ENCODE results near the gene PPIE.
"Not testable (repeated sequence)": the region's sequence is repeated elsewhere in the genome, so short reads cannot be mapped to it uniquely, and the experiment has no call there.

PPIE gene

DNA sequence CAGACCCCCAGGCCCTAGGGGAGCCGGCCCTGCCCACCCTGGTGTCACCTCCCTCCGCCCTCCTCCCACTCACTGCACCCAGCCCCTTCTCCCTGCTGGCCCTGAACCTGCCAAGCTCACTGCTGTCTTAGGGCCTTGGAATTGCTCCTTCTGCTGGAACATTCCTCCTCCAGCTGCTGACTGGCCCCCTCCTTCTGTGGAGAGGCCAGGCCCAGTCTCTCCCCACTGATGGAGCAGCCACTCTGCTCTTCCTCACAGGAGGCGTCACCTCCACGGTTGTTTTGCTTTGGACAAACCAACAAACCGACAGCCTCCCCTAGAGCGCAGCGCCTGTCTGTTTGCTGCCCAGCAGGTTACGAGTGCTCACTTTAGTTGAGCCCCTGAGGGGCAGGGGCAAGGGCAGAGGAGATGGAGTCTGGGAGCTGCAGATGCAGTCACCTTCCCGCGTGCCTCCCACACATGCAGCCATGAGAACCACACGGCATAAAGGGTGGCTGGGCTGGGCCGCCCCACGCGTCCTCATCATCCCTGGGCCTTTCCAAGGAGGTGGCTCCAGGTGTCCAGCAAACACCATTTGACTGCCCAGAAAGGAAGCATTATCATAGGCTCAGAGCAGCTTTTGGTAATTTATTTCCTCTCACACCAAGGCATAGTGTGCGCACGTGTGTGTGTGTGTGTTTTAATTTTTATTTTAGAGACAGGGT is 23.0 kb downstream of the PPIE start:
- no peaks in the 10 kb centered on the region for H3K9me3 ChIP-seq (ENCODE audit: insufficient read depth, low read length)
- no peaks in the 10 kb centered on the region for H3K4me1 ChIP-seq (ENCODE audit: low read length)
- H3K79me2 ChIP-seq (ENCODE audit: low read length) = no peaks in the 10 kb centered on the region
- TF ChIP-seq, protein P1, sequence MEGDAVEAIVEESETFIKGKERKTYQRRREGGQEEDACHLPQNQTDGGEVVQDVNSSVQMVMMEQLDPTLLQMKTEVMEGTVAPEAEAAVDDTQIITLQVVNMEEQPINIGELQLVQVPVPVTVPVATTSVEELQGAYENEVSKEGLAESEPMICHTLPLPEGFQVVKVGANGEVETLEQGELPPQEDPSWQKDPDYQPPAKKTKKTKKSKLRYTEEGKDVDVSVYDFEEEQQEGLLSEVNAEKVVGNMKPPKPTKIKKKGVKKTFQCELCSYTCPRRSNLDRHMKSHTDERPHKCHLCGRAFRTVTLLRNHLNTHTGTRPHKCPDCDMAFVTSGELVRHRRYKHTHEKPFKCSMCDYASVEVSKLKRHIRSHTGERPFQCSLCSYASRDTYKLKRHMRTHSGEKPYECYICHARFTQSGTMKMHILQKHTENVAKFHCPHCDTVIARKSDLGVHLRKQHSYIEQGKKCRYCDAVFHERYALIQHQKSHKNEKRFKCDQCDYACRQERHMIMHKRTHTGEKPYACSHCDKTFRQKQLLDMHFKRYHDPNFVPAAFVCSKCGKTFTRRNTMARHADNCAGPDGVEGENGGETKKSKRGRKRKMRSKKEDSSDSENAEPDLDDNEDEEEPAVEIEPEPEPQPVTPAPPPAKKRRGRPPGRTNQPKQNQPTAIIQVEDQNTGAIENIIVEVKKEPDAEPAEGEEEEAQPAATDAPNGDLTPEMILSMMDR (IDR thresholded peaks at IDR 0.05; ENCODE audit: low read depth, low read length) = no peak
- no peak for TF ChIP-seq EZH2phosphoT487 (IDR thresholded peaks at IDR 0.05; ENCODE audit: low read depth)
- H2AFZ ChIP-seq (ENCODE audit: low read depth, low read length) = no peak overlapping the region
- no peak overlapping the region for H3K27ac ChIP-seq (ENCODE audit: low read length)
- no peak overlapping the region for H3K9ac ChIP-seq (ENCODE audit: low read length)
- no peaks in the 10 kb centered on the region for H4K20me1 ChIP-seq (ENCODE audit: insufficient read depth, low read length)
- no peak overlapping the region for H3K4me3 ChIP-seq (ENCODE audit: low read length)
- no peaks in the 10 kb centered on the region for H3K27me3 ChIP-seq (ENCODE audit: low read depth, low read length)
- no peak overlapping the region for H3K4me2 ChIP-seq (ENCODE audit: low read length)
- H3K36me3 ChIP-seq (replicated peaks; ENCODE audit: low read depth, low read length) = peaks cover 2% of the 10 kb centered on the region

DNA sequence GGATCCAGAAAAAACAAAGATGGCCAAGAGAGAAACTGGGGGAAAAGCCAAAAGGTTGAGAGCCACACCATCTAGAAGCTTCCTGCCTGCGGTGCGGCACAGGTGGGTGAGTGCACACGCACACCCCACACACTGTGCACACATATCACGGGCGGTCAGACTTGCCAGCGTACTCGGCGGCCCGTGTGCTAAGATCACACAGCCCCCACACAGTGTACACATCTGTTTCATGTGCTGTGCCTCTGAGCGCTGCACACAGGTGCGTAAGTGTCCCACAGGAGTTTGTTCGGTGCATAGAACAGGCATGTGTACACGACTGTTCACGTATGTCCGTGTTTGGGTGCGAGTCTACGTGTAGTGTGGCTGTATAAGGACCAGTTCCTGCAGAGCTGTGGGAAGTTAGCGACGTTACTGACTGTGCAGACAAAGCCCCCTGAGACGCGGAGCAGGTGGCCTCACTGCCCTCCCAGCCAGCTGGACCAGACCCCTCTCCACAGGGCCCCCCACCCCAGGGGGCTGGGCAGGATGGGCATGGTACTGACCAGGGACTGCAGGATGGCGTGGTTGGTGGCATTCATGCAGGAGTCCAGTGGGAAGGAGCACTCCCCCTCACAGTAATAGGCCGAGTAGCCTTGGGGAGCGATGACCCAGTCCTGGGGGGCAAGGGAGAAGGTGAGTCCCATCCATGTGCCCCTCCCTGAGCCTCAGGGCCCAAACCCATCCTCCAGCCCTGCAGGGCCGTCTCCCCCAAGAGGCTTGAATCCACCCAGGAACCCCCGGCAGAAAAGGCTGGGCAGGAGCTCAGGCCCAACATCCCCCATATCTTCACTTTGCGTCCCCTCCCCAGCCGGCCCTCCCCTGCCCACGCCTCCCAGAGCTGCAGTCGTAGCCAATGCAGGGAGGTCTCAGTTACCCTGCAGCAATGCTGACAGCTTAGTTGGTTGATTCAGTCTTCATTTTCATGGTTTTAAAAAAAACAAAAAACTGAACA is 24.2 kb downstream of the PPIE start:
- no peak overlapping the region for H2AFZ ChIP-seq (ENCODE audit: low read depth, low read length)
- no peak for TF ChIP-seq EZH2phosphoT487 (IDR thresholded peaks at IDR 0.05; ENCODE audit: low read depth)
- TF ChIP-seq, protein P1 (IDR thresholded peaks at IDR 0.05; ENCODE audit: low read depth, low read length) = no peak

DNA sequence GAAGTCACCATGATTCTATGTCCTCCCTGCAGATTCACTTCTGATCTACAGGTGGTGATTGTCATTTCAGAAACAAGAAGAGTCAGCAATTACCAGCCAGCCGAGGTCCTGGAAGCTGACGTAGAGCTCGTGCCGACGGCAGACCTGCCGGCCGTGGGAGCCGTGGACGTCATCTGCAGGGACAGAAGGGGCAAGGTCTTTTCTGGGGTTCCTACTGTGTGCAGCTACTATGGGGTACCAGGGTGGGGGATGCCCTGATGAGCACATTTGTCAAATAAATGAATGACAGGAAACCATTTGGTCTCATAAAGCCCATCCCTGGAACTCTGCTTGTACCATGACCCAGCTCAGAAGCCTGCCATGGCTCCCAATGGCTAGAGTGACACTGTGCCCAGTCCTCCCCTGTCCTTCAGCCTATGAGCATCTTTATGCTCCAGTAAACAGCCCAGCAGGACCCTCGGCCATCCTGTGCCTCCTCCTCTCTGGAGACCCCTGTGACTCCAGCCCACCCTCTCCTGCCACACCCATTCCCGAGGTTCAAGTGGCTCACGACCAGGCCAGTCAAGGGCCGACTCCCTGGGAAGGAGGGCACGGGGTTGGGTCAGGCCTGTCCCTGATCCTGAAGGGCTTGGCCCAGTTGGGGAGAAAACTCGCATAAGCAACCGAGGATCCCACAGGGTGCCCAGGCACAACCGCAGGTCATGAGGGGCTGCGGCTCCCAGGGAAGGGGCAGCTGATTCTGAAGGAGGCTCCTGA is 25.1 kb downstream of the PPIE start:
- not testable (repeated sequence) for H3K27me3 ChIP-seq (ENCODE audit: low read depth, low read length); H2AFZ ChIP-seq (ENCODE audit: low read depth, low read length); H3K9me3 ChIP-seq (ENCODE audit: insufficient read depth, low read length); H3K4me3 ChIP-seq (ENCODE audit: low read length); H3K36me3 ChIP-seq (replicated peaks; ENCODE audit: low read depth, low read length); H3K27ac ChIP-seq (ENCODE audit: low read length); H3K4me2 ChIP-seq (ENCODE audit: low read length); H3K4me1 ChIP-seq (ENCODE audit: low read length); H3K9ac ChIP-seq (ENCODE audit: low read length); H3K79me2 ChIP-seq (ENCODE audit: low read length); H4K20me1 ChIP-seq (ENCODE audit: insufficient read depth, low read length)

More for the DNA sequence above, 24.2 kb downstream of the PPIE start:
- Histone ChIP-seq H3K4me2 (ENCODE audit: low read length) (no peak overlapping the region), H4K20me1 (ENCODE audit: insufficient read depth, low read length) (no peaks in the 10 kb centered on the region), H3K9me3 (ENCODE audit: insufficient read depth, low read length) (no peaks in the 10 kb centered on the region), H3K4me1 (ENCODE audit: low read length) (no peaks in the 10 kb centered on the region), H3K27me3 (ENCODE audit: low read depth, low read length) (no peaks in the 10 kb centered on the region), H3K4me3 (ENCODE audit: low read length) (no peak overlapping the region), H3K9ac (ENCODE audit: low read length) (no peak overlapping the region), H3K36me3 (replicated peaks; ENCODE audit: low read depth, low read length) (peaks cover under 1% of the 10 kb centered on the region), H3K27ac (ENCODE audit: low read length) (no peak overlapping the region), H3K79me2 (ENCODE audit: low read length) (no peaks in the 10 kb centered on the region)

DNA sequence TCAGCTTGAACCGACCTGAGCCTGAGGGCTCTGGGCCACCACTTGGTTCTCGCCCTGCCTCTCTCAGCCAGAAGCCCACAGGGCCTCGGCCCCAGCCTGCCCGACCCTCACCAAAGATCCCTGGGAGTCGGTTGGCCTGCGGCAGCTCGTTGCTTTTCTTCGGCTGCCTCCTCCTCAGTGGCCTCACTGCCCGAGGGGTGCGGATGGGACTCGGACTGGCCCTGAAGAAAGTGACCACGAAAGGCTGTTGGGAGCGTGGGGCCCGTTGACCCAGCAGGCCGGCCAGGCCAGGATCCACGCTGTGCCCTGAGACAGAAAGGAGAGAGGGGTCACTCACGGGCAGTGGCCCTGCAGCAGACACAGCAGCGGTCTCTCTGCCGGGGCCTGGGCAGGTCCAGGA is 25.8 kb downstream of the PPIE start:
- H3K4me3 ChIP-seq (ENCODE audit: low read length); H3K9me3 ChIP-seq (ENCODE audit: insufficient read depth, low read length); H2AFZ ChIP-seq (ENCODE audit: low read depth, low read length); H3K4me2 ChIP-seq (ENCODE audit: low read length); H3K36me3 ChIP-seq (replicated peaks; ENCODE audit: low read depth, low read length); H3K4me1 ChIP-seq (ENCODE audit: low read length); H4K20me1 ChIP-seq (ENCODE audit: insufficient read depth, low read length); H3K27ac ChIP-seq (ENCODE audit: low read length); H3K9ac ChIP-seq (ENCODE audit: low read length); H3K79me2 ChIP-seq (ENCODE audit: low read length); H3K27me3 ChIP-seq (ENCODE audit: low read depth, low read length): not testable (repeated sequence)

DNA sequence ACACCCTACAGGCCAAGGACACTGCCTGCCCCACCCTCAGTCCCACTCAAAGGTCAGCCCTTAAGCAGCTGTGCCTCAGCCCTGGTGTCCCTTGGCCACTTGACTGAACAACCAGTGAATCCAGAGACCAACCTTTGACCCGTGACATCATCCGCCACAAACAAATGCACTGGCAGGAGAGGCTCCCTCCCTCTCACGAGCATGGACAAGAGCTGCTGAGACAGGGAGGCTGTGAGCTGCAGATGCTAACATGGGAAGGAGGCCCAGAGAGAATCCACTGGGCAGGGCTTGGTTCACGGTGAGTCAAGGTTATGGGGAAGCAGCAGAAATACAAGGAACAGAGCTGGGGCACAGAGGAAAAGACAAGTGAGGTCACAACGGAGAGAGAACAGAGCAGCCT is 27.8 kb downstream of the PPIE start:
- H4K20me1 ChIP-seq (ENCODE audit: insufficient read depth, low read length); H3K4me3 ChIP-seq (ENCODE audit: low read length); H3K4me2 ChIP-seq (ENCODE audit: low read length); H3K27ac ChIP-seq (ENCODE audit: low read length); H3K9ac ChIP-seq (ENCODE audit: low read length); H3K27me3 ChIP-seq (ENCODE audit: low read depth, low read length); H3K4me1 ChIP-seq (ENCODE audit: low read length); H3K36me3 ChIP-seq (replicated peaks; ENCODE audit: low read depth, low read length); H3K9me3 ChIP-seq (ENCODE audit: insufficient read depth, low read length); H2AFZ ChIP-seq (ENCODE audit: low read depth, low read length); H3K79me2 ChIP-seq (ENCODE audit: low read length): not testable (repeated sequence)

DNA sequence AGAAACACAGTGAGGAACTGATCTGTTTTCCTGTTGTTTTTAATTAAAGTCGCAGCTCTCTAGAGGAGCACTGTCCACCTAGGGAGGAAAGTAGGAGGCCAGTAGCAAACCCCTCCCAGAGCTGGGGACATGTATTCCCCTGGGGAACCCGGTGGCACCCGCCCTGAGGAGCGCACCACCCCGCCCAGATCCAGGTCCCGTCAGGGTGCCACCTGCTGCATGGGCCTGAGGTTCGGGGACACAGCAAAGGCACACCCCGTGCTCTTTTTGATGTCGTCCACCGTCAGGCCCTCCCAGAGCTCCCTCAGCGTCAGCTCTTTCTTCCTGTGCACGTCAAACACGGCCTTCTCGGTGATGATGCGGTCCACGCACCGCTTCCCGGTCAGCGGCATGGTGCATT is 30.8 kb downstream of the PPIE start:
- not testable (repeated sequence) for H3K36me3 ChIP-seq (replicated peaks; ENCODE audit: low read depth, low read length); H2AFZ ChIP-seq (ENCODE audit: low read depth, low read length); H3K4me2 ChIP-seq (ENCODE audit: low read length); H3K9ac ChIP-seq (ENCODE audit: low read length); H3K79me2 ChIP-seq (ENCODE audit: low read length); H3K4me3 ChIP-seq (ENCODE audit: low read length); H3K27ac ChIP-seq (ENCODE audit: low read length); H3K27me3 ChIP-seq (ENCODE audit: low read depth, low read length); H3K4me1 ChIP-seq (ENCODE audit: low read length); H3K9me3 ChIP-seq (ENCODE audit: insufficient read depth, low read length); H4K20me1 ChIP-seq (ENCODE audit: insufficient read depth, low read length)
